H1 (cell line): ENCODE data around the gene MACROH2A1. TPM values are rescaled to one million over a fixed set of nuclear protein-coding genes. Genes with fewer than 3 reads are reported as not detected.

Source experiments
- CTCF ChIA-PET: fragments of 300-600 bp; sonication (Branson Sonifier 250); formaldehyde crosslinking; loops from one replicate; lab custom pipeline; 2021; ENCODE audit not compliant: partially characterized antibody; lab: Charles Lee
- POLR2A ChIA-PET: fragments of 300-600 bp; sonication (Branson Sonifier 250); formaldehyde crosslinking; loops from one replicate; lab custom pipeline; 2021; ENCODE audit warnings: inconsistent platforms; ENCODE audit not compliant: partially characterized antibody; lab: Charles Lee
- DNase-seq, 2 experiments: peaks; one replicate each; pipeline versions ENCODE4 v3.0.0 to v3.0.0-alpha.2; 2010 to 2022; ENCODE audit warnings: low spot score in 2 of 2, low read depth in 1 of 2, mixed read lengths in 1 of 2
- FAIRE-seq: peaks from 2 replicates; lab custom pipeline; 2011; peaks lifted over from hg19 to GRCh38; lab: Jason Lieb, UNC
- H2AFZ ChIP-seq: 2 replicates; pipeline ENCODE4 v1.8.1; 2012; ENCODE audit warnings: low read length, inconsistent platforms
- H2AK5ac ChIP-seq: 2 replicates; pipeline ENCODE4 v1.6.1; 2013; ENCODE audit warnings: low read depth, low read length
- H2BK120ac ChIP-seq: replicated peaks from 2 replicates; pipeline ENCODE3; 2013; ENCODE audit warnings: low read depth, low read length, inconsistent platforms
- H2BK12ac ChIP-seq: 2 replicates; pipeline ENCODE4 v1.6.1; 2013; ENCODE audit warnings: low read depth, low read length
- H2BK15ac ChIP-seq: 2 replicates; pipeline ENCODE4 v1.6.1; 2013; ENCODE audit warnings: low read length
- H2BK20ac ChIP-seq: 2 replicates; pipeline ENCODE4 v1.6.1; 2013; ENCODE audit warnings: low read length
- H2BK5ac ChIP-seq: 2 replicates; pipeline ENCODE4 v1.6.1; 2013; ENCODE audit warnings: low read depth, low read length
- H3K14ac ChIP-seq: 2 replicates; pipeline ENCODE4 v1.6.1; 2013; ENCODE audit warnings: inconsistent platforms; ENCODE audit not compliant: insufficient read length
- H3K18ac ChIP-seq: 2 replicates; pipeline ENCODE4 v1.6.1; 2013; ENCODE audit warnings: low read length; ENCODE audit errors: extremely low read depth
- H3K23ac ChIP-seq: 2 replicates; pipeline ENCODE4 v1.6.1; 2013; ENCODE audit warnings: inconsistent platforms; ENCODE audit not compliant: insufficient read length
- H3K23me2 ChIP-seq: 2 replicates; pipeline ENCODE4 v1.6.1; 2013; ENCODE audit warnings: low read depth, low read length
- H3K27ac ChIP-seq: 2 replicates; pipeline ENCODE4 v1.6.1; 2011; ENCODE audit warnings: low read depth, low read length, inconsistent platforms
- H3K27me3 ChIP-seq, 4 experiments: replicated peaks in 1 of 4; 1 replicate in 1 of 4; 2 replicates in 3 of 4; pipeline versions ENCODE4 v1.6.1 to v1.8.1; 2011 to 2013; ENCODE audit warnings: low read length in 3 of 4, mild to moderate bottlenecking in 3 of 4, inconsistent platforms in 2 of 4, mixed read lengths in 2 of 4, moderate library complexity in 1 of 4; ENCODE audit not compliant: control insufficient read depth in 3 of 4, insufficient read depth in 3 of 4; ENCODE audit errors: extremely low read depth in 1 of 4
- H3K36me3 ChIP-seq, 4 experiments: 2 replicates each; pipeline versions ENCODE4 v1.6.1 to v1.8.1; 2011 to 2013; ENCODE audit warnings: mild to moderate bottlenecking in 4 of 4, low read length in 3 of 4, moderate library complexity in 2 of 4, control low read depth in 1 of 4, inconsistent platforms in 1 of 4; ENCODE audit not compliant: insufficient read depth in 4 of 4, control insufficient read depth in 2 of 4
- H3K4ac ChIP-seq: replicated peaks from 2 replicates; pipeline ENCODE3; 2013; ENCODE audit warnings: low read length, low read depth, mixed read lengths, inconsistent platforms; ENCODE audit not compliant: insufficient read length
- H3K4me1 ChIP-seq, 4 experiments: replicated peaks in 1 of 4; 1 replicate in 1 of 4; 2 replicates in 3 of 4; pipeline versions ENCODE4 v1.6.1 to v1.8.1; 2011 to 2013; ENCODE audit warnings: low read length in 3 of 4, inconsistent platforms in 2 of 4, mixed read lengths in 1 of 4; ENCODE audit not compliant: insufficient read depth in 4 of 4, control insufficient read depth in 3 of 4
- H3K4me2 ChIP-seq, 2 experiments: 2 replicates each; pipeline versions ENCODE4 v1.6.1 to v1.8.1; 2011 to 2013; ENCODE audit warnings: low read depth in 2 of 2, low read length in 2 of 2, control low read depth in 1 of 2, inconsistent platforms in 1 of 2, mild to moderate bottlenecking in 1 of 2; ENCODE audit not compliant: insufficient read depth in 1 of 2
- H3K4me3 ChIP-seq, 4 experiments: fragments of 200-600, 300-600 bp in 1 of 4; sonication (generic), shearing (Covaris generic), sonication (Bioruptor Twin) in 1 of 4; 2 replicates each; pipeline versions ENCODE4 v1.5.1 to v1.8.1; 2011 to 2016; ENCODE audit warnings: low read length in 4 of 4, low read depth in 3 of 4, control low read depth in 2 of 4, inconsistent platforms in 2 of 4, mild to moderate bottlenecking in 2 of 4, mixed read lengths in 1 of 4, moderate library complexity in 1 of 4; ENCODE audit not compliant: insufficient read depth in 2 of 4; ENCODE audit errors: extremely low read depth in 1 of 4
- H3K56ac ChIP-seq: replicated peaks from 2 replicates; pipeline ENCODE3; 2013; ENCODE audit warnings: low read depth, mild to moderate bottlenecking, mixed read lengths, low read length, inconsistent platforms; ENCODE audit not compliant: insufficient read length
- H3K79me1 ChIP-seq: 2 replicates; pipeline ENCODE4 v1.6.1; 2013; ENCODE audit warnings: low read depth, low read length, control low read depth
- H3K79me2 ChIP-seq, 2 experiments: 2 replicates each; pipeline versions ENCODE4 v1.6.1 to v1.8.1; 2012 to 2013; ENCODE audit warnings: low read length in 2 of 2, mild to moderate bottlenecking in 2 of 2, inconsistent platforms in 1 of 2; ENCODE audit not compliant: insufficient read depth in 2 of 2, control insufficient read depth in 1 of 2
- H3K9ac ChIP-seq, 4 experiments: replicated peaks in 1 of 4; 1 replicate in 1 of 4; 2 replicates in 3 of 4; pipeline versions ENCODE4 v1.6.1 to v1.8.1; 2011 to 2013; ENCODE audit warnings: low read depth in 3 of 4, low read length in 3 of 4, control low read depth in 2 of 4, mild to moderate bottlenecking in 2 of 4, moderate library complexity in 2 of 4, inconsistent platforms in 1 of 4; ENCODE audit errors: extremely low read depth in 1 of 4
- H3K9me3 ChIP-seq, 2 experiments: 2 replicates each; pipeline versions ENCODE4 v1.6.1 to v1.8.1; 2012 to 2013; ENCODE audit warnings: mild to moderate bottlenecking in 2 of 2, moderate library complexity in 2 of 2, control low read depth in 1 of 2, inconsistent platforms in 1 of 2, low read depth in 1 of 2, low read length in 1 of 2, mixed read lengths in 1 of 2; ENCODE audit not compliant: insufficient read depth in 2 of 2
- H4K20me1 ChIP-seq, 2 experiments: replicated peaks in 1 of 2; 2 replicates each; pipeline versions ENCODE3 to v1.8.1; 2011 to 2013; ENCODE audit warnings: inconsistent platforms in 2 of 2, low read length in 2 of 2, mild to moderate bottlenecking in 1 of 2; ENCODE audit not compliant: insufficient read depth in 2 of 2, control insufficient read depth in 1 of 2
- H4K5ac ChIP-seq: 2 replicates; pipeline ENCODE4 v1.6.1; 2013; ENCODE audit warnings: low read length, low read depth, mixed read lengths, inconsistent platforms; ENCODE audit not compliant: insufficient read length
- H4K8ac ChIP-seq: 2 replicates; pipeline ENCODE4 v1.8.0; 2013; ENCODE audit warnings: mild to moderate bottlenecking, moderate library complexity, low read length, inconsistent platforms; ENCODE audit not compliant: insufficient read depth; ENCODE audit errors: extremely low read depth
- H4K91ac ChIP-seq: replicated peaks from 2 replicates; pipeline ENCODE3; 2013; ENCODE audit warnings: low read length, mixed read lengths, inconsistent platforms; ENCODE audit not compliant: insufficient read length
- ASH2L ChIP-seq: fragments of 200-600, 300-600 bp; sonication (generic); IDR thresholded peaks from one replicate; pipeline ENCODE4 v1.7.1; 2017; ENCODE audit warnings: low read length
- BRCA1 ChIP-seq: IDR thresholded peaks from 2 replicates; pipeline ENCODE4 v1.6.1; 2012; ENCODE audit warnings: low read depth, low read length, improper control_type of control experiment
- CTBP2 ChIP-seq: IDR thresholded peaks from 2 replicates; pipeline ENCODE4 v1.7.0; 2011; ENCODE audit warnings: borderline replicate concordance, mild to moderate bottlenecking, moderate library complexity, mixed read lengths, low read length; ENCODE audit not compliant: insufficient read depth, insufficient read length
- FOSL1 ChIP-seq: IDR thresholded peaks from 2 replicates; pipeline ENCODE4 v1.6.1; 2011; ENCODE audit warnings: mild to moderate bottlenecking, low read depth, low read length, moderate library complexity; ENCODE audit not compliant: insufficient read depth
- HDAC6 ChIP-seq: IDR thresholded peaks from one replicate; pipeline ENCODE4 v1.7.1; 2012; ENCODE audit warnings: low read depth, mild to moderate bottlenecking, inconsistent platforms, low read length, moderate library complexity
- KDM5A ChIP-seq: fragments of 200-600 bp; IDR thresholded peaks from 2 replicates; pipeline ENCODE4 v1.7.1; 2012; ENCODE audit warnings: mild to moderate bottlenecking, low read length, inconsistent platforms, mixed read lengths
- NRF1 ChIP-seq: IDR thresholded peaks from 2 replicates; pipeline ENCODE4 v1.6.1; 2011; ENCODE audit warnings: mild to moderate bottlenecking, low read depth, low read length, improper control_type of control experiment
- PHF8 ChIP-seq: fragments of 200-600 bp; sonication (generic); conservative IDR thresholded peaks from 2 replicates; pipeline ENCODE4 v1.7.1; 2012; ENCODE audit warnings: low read depth, mild to moderate bottlenecking, inconsistent platforms, low read length, moderate library complexity
- POLR2A ChIP-seq, 2 experiments: IDR thresholded peaks; 1 replicate in 1 of 2; 2 replicates in 1 of 2; pipeline ENCODE4 v1.6.1; 2011; ENCODE audit warnings: low read depth in 2 of 2, low read length in 2 of 2, mild to moderate bottlenecking in 2 of 2; ENCODE audit errors: control extremely low read depth in 1 of 2
- SAP30 ChIP-seq: fragments of 300-600 bp; sonication (generic); IDR thresholded peaks from 2 replicates; pipeline ENCODE4 v1.7.1; 2012; ENCODE audit warnings: low read length, moderate library complexity, mild to moderate bottlenecking, inconsistent platforms; ENCODE audit not compliant: insufficient read depth, insufficient replicate concordance
- TBP ChIP-seq: IDR thresholded peaks from 2 replicates; pipeline ENCODE4 v1.6.1; 2011; ENCODE audit warnings: low read depth, low read length, improper control_type of control experiment
- ZNF274 ChIP-seq: IDR thresholded peaks from 2 replicates; pipeline ENCODE4 v1.7.0; 2012; ENCODE audit warnings: low read length, borderline replicate concordance; ENCODE audit errors: extremely low read depth
- polyA plus RNA-seq, 7 experiments: library from polyadenylated mRNA; depleted of rRNA in 3 of 7; stranded (reverse) in 5 of 7; unstranded in 2 of 7; fragments of >200 nt in 5 of 7; fragments of 200-250 nt in 2 of 7; gene quantifications; 1 replicate in 5 of 7; 2 replicates in 1 of 7; 4 replicates in 1 of 7; pipeline versions ENCODE4 v1.2.1 to v1.2.3, GENCODE V29; 2011 to 2013; ENCODE audit warnings: missing spikeins in 2 of 7, mixed read lengths in 2 of 7
- total RNA-seq: library from RNA; stranded (reverse); fragmentation: NEBNext Ultra II Directional; extraction: Animal tissue kit (Norgen Biotek cat#: 25700); gene quantifications from 2 replicates; pipeline ENCODE4 v1.2.1, GENCODE V29; 2021
- TF ChIP-seq, protein P1 (sequence below): IDR thresholded peaks from 2 replicates; pipeline ENCODE4 v1.6.1; 2012; ENCODE audit warnings: inconsistent platforms
- TF ChIP-seq, protein P2 (sequence below): IDR thresholded peaks from 2 replicates; pipeline ENCODE4 v1.6.1; 2012; ENCODE audit warnings: low read length, inconsistent platforms

MACROH2A1 gene
- total and polyA plus RNA-seq, 2 of the 8 experiments (the other 6 are each of a cell fraction or from before 2014, with no cell fraction given) = 60.0 to 92.3 TPM

GRCh38 chr5:135387629-135387960, 11.4 kb downstream of the MACROH2A1 start:
- no peak overlapping the region for H3K9ac ChIP-seq
- no peak overlapping the region for H2AFZ ChIP-seq
- no peak overlapping the region for H2AK5ac ChIP-seq
- H3K27ac ChIP-seq = no peak overlapping the region
- no peak overlapping the region for H3K4me3 ChIP-seq
- H2BK5ac ChIP-seq = no peak overlapping the region
- no peak for FAIRE-seq
- H3K23ac ChIP-seq = no peak overlapping the region
- CTCF ChIA-PET = no interaction called here
- no peak overlapping the region for H3K4ac ChIP-seq
- no peak overlapping the region for H2BK20ac ChIP-seq
- H2BK15ac ChIP-seq = no peak overlapping the region
- H3K14ac ChIP-seq = no peak overlapping the region
- peaks cover 0 to 36% of the 10 kb centered on the region in 2 experiments; a peak in 2 of 4 replicates for H3K79me2 ChIP-seq
- H2BK120ac ChIP-seq = no peak overlapping the region
- H3K23me2 ChIP-seq = no peaks in the 10 kb centered on the region; the same call in 1 of the 2 replicates
- peaks cover 7 to 41% of the 10 kb centered on the region in 2 experiments for H4K20me1 ChIP-seq
- H3K18ac ChIP-seq = no peak overlapping the region
- H3K79me1 ChIP-seq = peaks cover 18% of the 10 kb centered on the region
- no peak overlapping the region for H2BK12ac ChIP-seq
- H4K8ac ChIP-seq = no peak overlapping the region
- no peaks in the 10 kb centered on the region for H3K27me3 ChIP-seq
- POLR2A ChIA-PET = no interaction called here
- H3K9me3 ChIP-seq = no peaks in the 10 kb centered on the region
- no peak overlapping the region for H4K5ac ChIP-seq
- no peaks in the 10 kb centered on the region for H3K4me1 ChIP-seq
- DNase-seq = no peak
- H3K4me2 ChIP-seq = no peak overlapping the region
- H4K91ac ChIP-seq = no peak overlapping the region
- peaks cover 0 to 22% (median 4%) of the 10 kb centered on the region in 4 experiments; a peak in 5 of 8 replicates for H3K36me3 ChIP-seq
- H3K56ac ChIP-seq = no peak overlapping the region
- TF ChIP-seq BRCA1 (no peak), KDM5A (no peak), HDAC6 (no peak), SAP30 (no peak), CTBP2 (no peak), ASH2L (no peak), FOSL1 (no peak), NRF1 (no peak), POLR2A (IDR thresholded peaks at IDR 0.05; ENCODE audit: control extremely low read depth in 1 of 2, low read depth in 2 of 2, low read length in 2 of 2) (no peak), ZNF274 (no peak), PHF8 (no peak), TBP (no peak)
- TF ChIP-seq, protein P1, sequence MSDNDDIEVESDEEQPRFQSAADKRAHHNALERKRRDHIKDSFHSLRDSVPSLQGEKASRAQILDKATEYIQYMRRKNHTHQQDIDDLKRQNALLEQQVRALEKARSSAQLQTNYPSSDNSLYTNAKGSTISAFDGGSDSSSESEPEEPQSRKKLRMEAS = no peak
- TF ChIP-seq, protein P2, sequence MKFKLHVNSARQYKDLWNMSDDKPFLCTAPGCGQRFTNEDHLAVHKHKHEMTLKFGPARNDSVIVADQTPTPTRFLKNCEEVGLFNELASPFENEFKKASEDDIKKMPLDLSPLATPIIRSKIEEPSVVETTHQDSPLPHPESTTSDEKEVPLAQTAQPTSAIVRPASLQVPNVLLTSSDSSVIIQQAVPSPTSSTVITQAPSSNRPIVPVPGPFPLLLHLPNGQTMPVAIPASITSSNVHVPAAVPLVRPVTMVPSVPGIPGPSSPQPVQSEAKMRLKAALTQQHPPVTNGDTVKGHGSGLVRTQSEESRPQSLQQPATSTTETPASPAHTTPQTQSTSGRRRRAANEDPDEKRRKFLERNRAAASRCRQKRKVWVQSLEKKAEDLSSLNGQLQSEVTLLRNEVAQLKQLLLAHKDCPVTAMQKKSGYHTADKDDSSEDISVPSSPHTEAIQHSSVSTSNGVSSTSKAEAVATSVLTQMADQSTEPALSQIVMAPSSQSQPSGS = no peak
